Bronchial epithelial cell (primary cell): ENCODE data around the gene ITGA4. TPM values are rescaled to one million over a fixed set of nuclear protein-coding genes. Genes with fewer than 3 reads are reported as not detected.

Experiments used
- DNase-seq: peaks from one replicate; pipeline ENCODE4 v3.0.0-alpha.2; 2010; ENCODE audit warnings: low read depth
- FAIRE-seq: peaks from 2 replicates; lab custom pipeline; 2011; peaks lifted over from hg19 to GRCh38; lab: Jason Lieb, UNC
- H3K27me3 ChIP-seq: 2 replicates; pipeline ENCODE4 v1.5.1; 2011; ENCODE audit warnings: low read length; ENCODE audit not compliant: control insufficient read depth, insufficient read depth
- H3K36me3 ChIP-seq: 2 replicates; pipeline ENCODE4 v1.5.1; 2011; ENCODE audit warnings: low read length; ENCODE audit not compliant: control insufficient read depth, insufficient read depth
- H3K4me3 ChIP-seq: 2 replicates; pipeline ENCODE4 v1.5.1; 2011; ENCODE audit warnings: mild to moderate bottlenecking, low read depth, low read length, control low read depth
- total RNA-seq: library from RNA; depleted of rRNA; stranded (reverse); fragments of >200 nt; gene quantifications from 2 replicates; pipeline ENCODE4 v1.2.1, GENCODE V29; 2014
- TF ChIP-seq, protein P1 (sequence below): IDR thresholded peaks from 2 replicates; pipeline ENCODE4 v1.5.1; 2011; ENCODE audit warnings: mild to moderate bottlenecking, moderate library complexity, low read length, control low read depth, inconsistent platforms; ENCODE audit not compliant: insufficient read depth, severe bottlenecking

Gene ITGA4
- total RNA-seq, 1 donor from 2014 or later: 0.79 TPM

DNA sequence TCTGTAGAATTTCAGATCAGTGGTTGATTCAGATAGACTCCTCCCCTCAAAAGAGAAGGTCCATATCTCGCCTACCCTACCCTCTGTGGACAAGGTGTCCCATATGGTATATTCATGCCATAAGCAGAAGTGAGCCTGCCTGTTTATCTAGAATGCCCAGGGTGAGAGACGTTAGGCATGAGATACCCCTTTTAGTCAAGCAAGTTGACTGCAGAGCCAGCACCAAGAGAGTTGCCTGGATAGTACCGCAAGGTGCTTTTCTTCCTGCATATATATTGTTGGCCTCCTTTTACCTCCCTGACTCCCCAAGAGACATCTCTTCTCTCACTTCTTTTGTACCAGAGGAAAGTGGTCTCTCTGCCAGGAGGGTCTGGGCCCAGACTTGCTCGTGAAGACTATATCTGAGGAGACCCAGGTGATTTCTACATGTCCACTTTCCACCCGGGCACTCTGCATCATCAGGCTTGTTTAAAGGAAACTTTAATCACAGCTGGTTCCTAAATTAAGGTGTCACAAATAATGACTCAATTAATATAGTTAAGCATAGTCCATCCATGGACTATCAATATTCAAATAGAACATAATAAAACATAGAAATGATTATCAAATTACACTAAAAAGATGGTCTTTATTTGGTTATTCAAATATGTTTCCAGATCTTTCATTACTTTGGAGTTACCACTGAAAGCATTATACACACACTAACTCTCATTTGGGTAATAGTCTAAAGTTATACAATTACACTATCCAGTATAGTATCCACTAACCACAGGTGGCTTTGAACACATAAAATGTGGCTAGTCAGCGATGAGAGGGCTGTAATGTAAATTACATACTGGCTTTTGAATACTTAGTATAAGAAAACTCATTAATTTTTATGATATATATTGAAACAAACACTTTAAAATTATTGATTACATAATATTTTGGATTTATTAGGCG is 4.1 kb downstream of the ITGA4 start:
- no peaks in the 10 kb centered on the region for H3K36me3 ChIP-seq
- FAIRE-seq: no peak
- no peak for DNase-seq
- no peak overlapping the region for H3K4me3 ChIP-seq
- no peaks in the 10 kb centered on the region for H3K27me3 ChIP-seq
- TF ChIP-seq, protein P1, sequence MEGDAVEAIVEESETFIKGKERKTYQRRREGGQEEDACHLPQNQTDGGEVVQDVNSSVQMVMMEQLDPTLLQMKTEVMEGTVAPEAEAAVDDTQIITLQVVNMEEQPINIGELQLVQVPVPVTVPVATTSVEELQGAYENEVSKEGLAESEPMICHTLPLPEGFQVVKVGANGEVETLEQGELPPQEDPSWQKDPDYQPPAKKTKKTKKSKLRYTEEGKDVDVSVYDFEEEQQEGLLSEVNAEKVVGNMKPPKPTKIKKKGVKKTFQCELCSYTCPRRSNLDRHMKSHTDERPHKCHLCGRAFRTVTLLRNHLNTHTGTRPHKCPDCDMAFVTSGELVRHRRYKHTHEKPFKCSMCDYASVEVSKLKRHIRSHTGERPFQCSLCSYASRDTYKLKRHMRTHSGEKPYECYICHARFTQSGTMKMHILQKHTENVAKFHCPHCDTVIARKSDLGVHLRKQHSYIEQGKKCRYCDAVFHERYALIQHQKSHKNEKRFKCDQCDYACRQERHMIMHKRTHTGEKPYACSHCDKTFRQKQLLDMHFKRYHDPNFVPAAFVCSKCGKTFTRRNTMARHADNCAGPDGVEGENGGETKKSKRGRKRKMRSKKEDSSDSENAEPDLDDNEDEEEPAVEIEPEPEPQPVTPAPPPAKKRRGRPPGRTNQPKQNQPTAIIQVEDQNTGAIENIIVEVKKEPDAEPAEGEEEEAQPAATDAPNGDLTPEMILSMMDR: no peak

DNA sequence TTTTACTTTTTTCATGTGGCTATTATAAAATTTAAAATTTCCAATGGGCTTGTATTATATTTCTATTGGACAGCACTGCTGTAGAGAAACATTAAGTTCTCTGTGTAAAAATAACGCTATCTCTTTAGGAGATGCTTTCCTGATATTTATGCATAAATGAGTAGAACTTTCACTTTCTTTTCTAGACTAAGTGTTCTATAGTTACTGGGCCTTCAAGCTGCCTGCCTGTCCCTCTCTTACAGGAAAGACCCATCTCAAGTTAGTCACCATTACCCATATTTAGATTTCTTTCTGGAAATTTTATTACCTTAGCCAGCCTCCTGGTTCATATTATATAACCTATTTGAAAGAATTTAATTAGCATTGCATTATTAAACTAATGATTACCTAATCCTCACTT is 4.8 kb downstream of the ITGA4 start:
- TF ChIP-seq, protein P1: no peak
- Histone ChIP-seq H3K36me3 (no peaks in the 10 kb centered on the region), H3K27me3 (no peaks in the 10 kb centered on the region), H3K4me3 (no peak overlapping the region)
- DNase-seq (no peak), FAIRE-seq (no peak)

DNA sequence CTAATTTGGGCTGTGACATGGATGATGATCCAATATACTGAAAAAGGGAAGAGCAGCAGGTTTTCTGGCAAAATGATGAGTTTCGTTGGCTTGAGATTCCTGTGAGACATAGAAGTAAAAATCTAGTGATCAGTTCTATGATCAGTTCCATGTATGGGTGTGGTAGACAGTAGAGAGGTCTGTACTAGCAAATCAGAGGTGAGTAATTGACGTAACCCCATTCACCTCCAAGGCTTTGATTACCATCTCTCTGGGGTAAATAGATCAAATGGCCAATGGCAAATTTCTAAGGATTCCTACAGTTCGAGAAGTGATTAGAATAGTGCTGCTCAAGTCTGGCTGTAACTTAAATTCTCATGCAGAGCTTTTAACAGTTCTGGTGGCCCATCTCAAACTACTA is 6.4 kb downstream of the ITGA4 start:
- H3K27me3 ChIP-seq: no peaks in the 10 kb centered on the region
- FAIRE-seq: no peak
- TF ChIP-seq, protein P1: no peak
- H3K36me3 ChIP-seq: no peaks in the 10 kb centered on the region
- DNase-seq: no peak
- H3K4me3 ChIP-seq: no peak overlapping the region

DNA sequence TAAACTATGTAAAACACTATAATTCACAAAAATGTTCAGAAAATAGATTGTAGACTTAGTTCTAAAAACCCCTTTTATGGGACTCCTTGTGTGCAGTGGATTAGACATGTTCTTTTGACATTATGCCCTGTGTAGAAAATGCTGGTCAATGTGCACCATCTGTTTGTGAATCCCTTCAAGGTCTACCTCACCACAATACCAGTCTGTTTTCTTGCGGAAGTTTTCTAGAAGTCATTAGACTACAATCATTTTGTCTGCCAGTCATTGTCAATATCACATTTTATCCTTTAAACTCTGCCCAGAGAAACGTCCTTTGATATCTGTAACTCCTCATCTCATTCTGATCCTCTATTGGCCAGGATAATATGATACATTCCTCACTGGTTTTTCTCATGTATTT is 7.8 kb downstream of the ITGA4 start:
- Histone ChIP-seq H3K36me3 (no peaks in the 10 kb centered on the region), H3K4me3 (no peak overlapping the region), H3K27me3 (no peaks in the 10 kb centered on the region)
- no peak for DNase-seq
- TF ChIP-seq, protein P1: no peak
- no peak for FAIRE-seq

DNA sequence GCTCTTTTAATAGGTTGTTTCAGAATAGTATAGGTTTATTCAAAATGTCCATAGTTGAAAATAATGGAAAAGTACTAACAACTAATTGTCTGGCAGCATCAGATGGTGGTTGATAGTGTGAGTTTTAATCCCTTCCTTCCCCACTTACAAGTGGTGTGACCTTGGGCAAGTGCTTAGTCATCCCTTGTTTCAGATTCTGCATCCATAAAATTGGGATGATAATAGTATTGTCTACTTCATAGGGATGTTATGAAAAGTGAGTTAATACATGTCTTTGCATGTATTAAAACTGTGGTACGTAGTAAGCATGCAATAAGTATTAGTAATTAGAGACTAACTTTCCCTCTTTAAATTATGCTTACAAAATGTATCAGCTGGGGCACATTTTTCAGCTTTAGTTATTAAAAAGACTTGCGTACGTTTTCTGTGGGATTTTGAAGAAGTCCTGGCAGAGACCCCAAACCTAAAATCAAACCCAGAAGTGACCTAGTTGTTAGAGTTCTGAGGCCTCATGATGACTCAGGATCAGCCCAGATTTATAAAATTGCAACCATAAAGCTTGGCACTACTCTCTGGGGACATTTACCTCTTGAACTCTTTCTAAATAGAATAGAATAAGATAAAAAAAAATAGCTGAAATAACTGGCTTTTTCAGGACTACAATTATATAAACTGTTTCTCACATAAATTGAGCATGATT is 8.6 kb downstream of the ITGA4 start:
- DNase-seq: peak; percentile 67
- Histone ChIP-seq H3K4me3 (no peak overlapping the region), H3K36me3 (no peaks in the 10 kb centered on the region), H3K27me3 (no peaks in the 10 kb centered on the region)
- no peak for FAIRE-seq
- TF ChIP-seq, protein P1: no peak
